Mucosa of descending colon (tissue), 3 donors: ENCODE data around the gene CPE. TPM values are rescaled to one million over a fixed set of nuclear protein-coding genes. Genes with fewer than 3 reads are reported as not detected.

Source experiments
- ATAC-seq: fragments of 200-7000 bp; cut with Tn5 transposase; one replicate; pipeline ENCODE4 v1.9.1; 2020; ENCODE audit warnings: mild to moderate bottlenecking, moderate library complexity
- DNase-seq, 3 donors: peaks; one replicate each; pipeline ENCODE4 v3.0.0-alpha.2; 2020
- H3K36me3 ChIP-seq: fragments of 200-600 bp; one replicate; pipeline ENCODE4 v1.8.0; 2021; ENCODE audit warnings: low read depth, mild to moderate bottlenecking
- H3K4me1 ChIP-seq: fragments of 200-600 bp; one replicate; pipeline ENCODE4 v1.8.0; 2021; ENCODE audit warnings: low read depth, mild to moderate bottlenecking
- H3K4me3 ChIP-seq: fragments of 200-600 bp; one replicate; pipeline ENCODE4 v1.8.0; 2021; ENCODE audit warnings: mild to moderate bottlenecking
- H3K9me3 ChIP-seq: fragments of 200-600 bp; one replicate; pipeline ENCODE4 v1.8.0; 2021; ENCODE audit warnings: mild to moderate bottlenecking
- CTCF ChIP-seq: fragments of 200-600 bp; IDR thresholded peaks from one replicate; pipeline ENCODE4 v1.8.0; 2022; ENCODE audit warnings: antibody characterized with exemption, mild to moderate bottlenecking
- intact Hi-C, 2 donors: fragments of 100-400 bp; cut with DNase I in 1 of 2; cut with micrococcal nuclease in 1 of 2; formaldehyde crosslinking; loops; one replicate each; pipeline versions ENCODE4 v1.11.0 to v1.11.1; 2022; cut with DNase I, micrococcal nuclease
- total RNA-seq, 3 donors: library from RNA; stranded (reverse); fragmentation: NEBNext Ultra II Directional in 2 of 3; extraction: Animal tissue kit (Norgen Biotek cat#: 25700) in 2 of 3; gene quantifications; one replicate each; pipeline versions ENCODE4 v1.2.1 to v1.2.4, GENCODE V29; 2021 to 2023
- donor health status: DM: no; HTN: no; CAD: no; lungs with moderate emphysema.
- donor health status: DM: no; HTN: no; CAD: no.
- donor health status: DM: no; HTN: yes; CAD: no.

Gene CPE
- total RNA-seq, 3 donors from 2014 or later = 26.3 to 39.9 (median 33.9) TPM

- Histone ChIP-seq H3K4me1 (no peaks in the 10 kb centered on the region), H3K4me3 (no peak overlapping the region), H3K9me3 (no peaks in the 10 kb centered on the region), H3K36me3 (no peaks in the 10 kb centered on the region)
- no peak for TF ChIP-seq CTCF
- DNase-seq (no peak), ATAC-seq (no peak)
- intact Hi-C loops = no loop called here
Measured at GRCh38 chr4:165454426-165454825, 75.6 kb downstream of the CPE start.

DNA sequence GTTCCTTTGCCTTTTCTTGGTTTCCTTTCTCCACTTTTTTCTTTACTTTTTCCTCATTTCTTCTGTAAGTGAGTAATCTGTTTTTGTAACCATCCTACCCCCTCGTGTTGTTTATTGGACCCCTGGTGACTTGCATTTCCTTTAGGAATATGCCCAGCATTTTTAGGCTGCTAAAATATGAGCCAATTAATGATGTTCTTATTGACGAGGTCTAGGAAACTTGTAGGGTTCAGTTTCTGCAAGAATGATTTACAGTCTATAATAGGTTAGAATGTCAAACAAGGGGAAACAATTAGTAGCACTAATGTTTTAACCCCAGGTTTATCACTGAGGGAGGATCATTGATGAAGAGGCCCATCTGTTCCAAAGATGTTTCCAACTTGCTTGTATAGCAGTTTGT is 79.0 kb downstream of the CPE start:
- ATAC-seq = no peak
- TF ChIP-seq CTCF = no peak
- Histone ChIP-seq H3K36me3 (no peaks in the 10 kb centered on the region), H3K9me3 (no peaks in the 10 kb centered on the region), H3K4me1 (no peaks in the 10 kb centered on the region), H3K4me3 (no peak overlapping the region)
- DNase-seq = no peak
- intact Hi-C loops = no loop called here

GRCh38 chr4:165458471-165458870 is 79.7 kb downstream of the CPE start:
- H3K9me3 ChIP-seq = no peaks in the 10 kb centered on the region
- no peak for DNase-seq
- no peaks in the 10 kb centered on the region for H3K36me3 ChIP-seq
- no peaks in the 10 kb centered on the region for H3K4me1 ChIP-seq
- no peak overlapping the region for H3K4me3 ChIP-seq
- no peak for ATAC-seq
- intact Hi-C loops = no loop called here
- no peak for TF ChIP-seq CTCF

DNA sequence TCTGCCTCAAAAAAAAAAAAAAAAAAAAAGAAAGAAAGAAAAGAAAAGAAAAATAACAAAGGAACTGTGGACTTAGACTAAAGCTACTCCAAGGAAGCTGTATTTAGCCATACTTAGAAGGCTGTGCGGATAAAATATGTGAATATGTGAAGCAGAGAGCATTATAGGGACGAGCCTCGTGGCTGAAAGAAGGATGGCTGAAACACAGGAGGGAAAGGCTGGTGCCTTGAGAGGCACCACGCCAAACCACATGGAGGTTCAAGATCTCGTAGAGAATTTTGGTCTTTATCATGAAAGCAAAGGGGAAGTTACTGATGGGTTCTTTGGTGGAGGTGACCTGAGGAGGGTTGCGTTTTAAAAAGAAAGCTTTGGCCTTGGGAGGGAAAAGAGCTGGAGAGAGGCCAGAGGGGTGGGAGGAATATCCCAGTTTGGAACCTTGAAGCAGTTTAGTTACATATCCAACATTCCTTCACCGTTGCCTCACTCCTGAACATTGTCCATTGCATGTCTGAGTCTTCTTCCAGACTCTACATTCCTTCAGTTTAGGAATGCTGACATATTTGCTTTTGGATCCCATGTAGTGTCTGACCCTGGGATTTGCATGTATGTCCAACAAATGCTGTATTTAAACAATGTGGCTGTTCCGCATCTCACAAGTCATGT is 82.5 kb downstream of the CPE start:
- DNase-seq (no peak), ATAC-seq (no peak)
- Histone ChIP-seq H3K4me1 (no peaks in the 10 kb centered on the region), H3K36me3 (no peaks in the 10 kb centered on the region), H3K9me3 (no peaks in the 10 kb centered on the region), H3K4me3 (no peak overlapping the region)
- intact Hi-C loops = loop anchor here (5.0 to 10.0 kb wide), 2 partner anchors 106 to 329 kb away; no protein-coding TSS in a partner anchor
- TF ChIP-seq CTCF = no peak

DNA sequence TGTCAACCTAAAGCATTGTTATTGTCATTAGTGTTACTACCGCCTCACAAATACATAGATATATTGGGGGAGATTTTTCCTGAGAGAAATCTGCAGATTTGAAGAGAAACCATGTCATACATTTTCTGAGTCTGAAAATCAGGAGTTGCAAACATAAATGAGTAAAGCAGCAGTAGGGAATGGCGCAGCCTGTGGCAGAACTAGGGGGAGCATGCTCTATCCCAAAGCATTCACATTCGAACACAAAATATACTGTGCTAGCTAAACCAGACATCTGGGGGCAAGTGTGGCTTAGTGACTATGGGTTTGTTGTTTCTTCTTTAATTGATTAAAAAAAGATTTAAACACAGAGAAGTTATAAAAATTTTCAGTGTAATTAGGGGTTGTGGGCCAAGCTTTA is 83.2 kb downstream of the CPE start:
- no peak for DNase-seq
- Histone ChIP-seq H3K36me3 (no peaks in the 10 kb centered on the region), H3K4me3 (no peak overlapping the region), H3K4me1 (no peaks in the 10 kb centered on the region), H3K9me3 (no peaks in the 10 kb centered on the region)
- no peak for ATAC-seq
- TF ChIP-seq CTCF = no peak
- intact Hi-C loops = loop anchor here (5.0 to 10.0 kb wide), 2 partner anchors 107 to 330 kb away; no protein-coding TSS in a partner anchor
